Measurements from ENCODE around the gene KCNH3.
"Not testable (repeated sequence)": the region's sequence is repeated elsewhere in the genome, so short reads cannot be mapped to it uniquely, and the experiment has no call there.

Gene KCNH3

DNA sequence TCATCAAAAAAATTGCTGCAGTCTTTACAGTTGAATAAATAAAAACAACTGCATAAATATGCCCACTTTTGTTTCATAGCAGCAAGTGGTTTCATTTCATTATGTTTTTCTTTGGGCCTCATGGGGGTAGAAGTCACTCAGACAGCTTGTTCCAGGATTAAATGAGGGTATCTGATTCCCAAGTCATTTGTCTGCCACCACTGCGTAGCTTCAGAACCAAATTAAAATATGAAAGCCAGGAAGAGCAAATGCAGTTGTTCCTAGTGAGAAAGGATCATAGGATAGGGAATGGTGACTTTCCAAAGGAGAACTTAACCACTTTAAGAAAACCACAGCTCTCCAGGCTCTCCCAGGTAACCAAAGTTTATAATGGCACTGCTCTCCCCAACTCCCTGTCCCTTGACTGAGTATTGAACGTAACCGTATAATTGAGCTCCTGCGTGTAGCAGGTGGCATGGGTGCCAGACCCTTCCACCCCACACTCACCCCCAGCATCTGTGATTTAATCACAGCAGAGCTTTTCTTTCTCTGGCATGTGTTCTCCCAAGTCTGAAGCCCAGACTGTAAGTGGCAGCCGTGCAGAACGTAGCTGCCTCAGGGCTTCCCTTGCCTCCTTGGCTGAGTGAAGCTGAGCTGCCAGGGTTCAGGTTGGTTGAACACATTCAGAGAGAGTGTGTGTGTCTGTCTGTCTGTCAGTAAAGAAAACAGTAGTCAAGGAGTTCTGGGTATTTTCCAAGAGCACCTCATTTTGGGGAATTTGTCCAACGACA lies 11.3 kb upstream of the KCNH3 start:
- DNase-seq: no peak

DNA sequence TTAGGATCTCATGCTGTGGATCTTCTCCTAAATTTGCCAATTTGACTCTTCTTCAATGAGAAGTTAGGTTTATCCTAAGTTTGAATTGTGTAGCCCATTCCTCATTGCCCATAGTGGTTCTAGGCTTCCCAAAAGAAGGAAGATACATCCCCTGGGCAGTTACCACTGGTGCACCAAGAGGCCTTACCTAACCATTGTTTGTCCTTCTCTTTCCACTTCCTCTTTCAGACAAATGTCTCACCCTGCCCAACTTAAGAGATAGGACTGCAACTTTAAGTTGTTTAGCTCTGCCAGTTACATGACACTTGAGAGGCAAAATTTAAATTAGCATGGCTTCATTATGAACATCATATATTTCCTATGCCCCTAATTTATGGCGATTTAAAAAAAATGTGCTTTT lies 9.4 kb upstream of the KCNH3 start:
- no peak for DNase-seq

DNA sequence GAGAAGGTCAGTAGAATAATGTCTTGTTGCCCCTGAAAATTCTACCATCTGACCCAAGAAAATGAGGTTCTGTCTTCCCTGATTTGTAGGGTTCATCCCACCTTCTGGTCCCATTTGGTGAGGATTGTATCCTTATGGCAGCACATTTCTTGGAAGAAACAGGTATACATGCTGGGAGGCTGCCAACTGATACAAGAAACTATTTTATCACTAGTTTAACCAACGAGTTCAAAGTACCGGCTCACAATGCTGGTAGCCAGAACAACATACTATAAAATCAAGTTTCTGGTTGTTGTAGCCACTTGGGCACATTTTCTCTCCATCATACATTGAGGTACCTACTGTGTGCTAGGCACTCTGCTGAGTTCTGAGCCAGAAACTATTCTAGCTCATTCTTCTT lies 7.1 kb upstream of the KCNH3 start:
- no peak for DNase-seq

DNA sequence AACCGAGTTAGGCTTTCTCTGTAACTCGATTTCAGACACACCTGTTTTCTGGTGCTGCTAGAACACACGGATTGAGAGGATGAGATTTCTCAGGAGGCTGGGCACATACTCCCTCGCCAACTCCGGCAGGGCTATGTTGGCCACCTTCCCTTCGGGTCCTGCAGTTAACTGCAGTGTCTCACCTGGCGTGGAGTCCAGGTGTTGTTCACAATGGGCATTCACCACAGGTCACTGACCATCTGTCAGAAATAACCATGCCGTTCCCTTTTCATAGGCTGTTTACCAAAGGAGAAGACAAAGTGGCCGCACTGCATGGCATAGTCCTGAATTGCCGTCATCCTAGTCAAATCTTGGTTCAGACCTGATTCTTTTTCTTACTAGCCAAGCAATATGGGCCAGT lies 5.5 kb upstream of the KCNH3 start:
- DNase-seq: no peak

DNA sequence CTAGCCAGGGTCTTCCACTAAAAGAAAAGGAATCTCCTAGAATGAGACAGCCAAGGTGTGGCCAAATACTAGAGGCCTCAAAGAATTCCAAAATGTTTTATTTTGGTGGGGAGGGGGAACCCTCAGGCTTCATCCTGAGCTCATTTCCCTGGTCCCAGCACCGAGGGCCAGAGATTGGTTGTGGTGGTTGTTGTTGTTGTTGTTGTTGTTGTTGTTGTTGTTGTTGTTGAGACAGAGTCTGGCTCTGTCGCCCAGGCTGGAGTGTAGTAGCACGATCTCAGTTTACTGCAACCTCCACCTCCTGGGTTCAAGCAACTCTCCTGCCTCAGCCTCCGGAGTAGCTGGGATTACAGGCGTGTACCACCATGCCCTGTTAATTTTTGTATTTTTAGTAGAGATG lies 4.7 kb upstream of the KCNH3 start:
- DNase-seq: not testable (repeated sequence)

DNA sequence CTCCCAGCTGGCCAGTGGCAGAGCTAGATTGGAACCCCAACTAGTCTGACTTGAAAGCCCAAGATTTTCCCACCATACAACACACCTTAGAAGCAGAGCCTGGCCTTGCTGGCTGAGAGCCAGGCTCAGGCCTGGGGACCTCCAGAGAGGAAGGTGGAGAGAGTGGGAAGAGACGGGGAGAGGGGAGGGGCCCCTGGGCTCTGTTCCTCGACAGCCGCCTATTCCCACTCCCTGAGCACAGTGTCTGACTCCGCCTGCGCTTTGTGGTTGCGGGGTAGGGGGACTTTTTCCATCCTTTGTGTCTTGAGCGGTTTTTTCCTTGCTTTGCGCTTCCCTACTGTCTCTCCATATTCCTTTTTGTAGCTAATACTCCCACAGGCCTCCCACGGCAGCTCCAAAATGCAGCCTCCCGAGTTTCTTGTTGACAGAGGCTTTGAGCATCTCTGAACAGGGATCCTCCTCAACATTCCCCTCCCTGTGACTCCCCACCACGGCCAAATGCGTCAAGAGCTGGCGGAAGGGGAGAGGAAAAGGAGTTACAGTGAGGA lies 4.0 kb upstream of the KCNH3 start:
- DNase-seq: no peak

DNA sequence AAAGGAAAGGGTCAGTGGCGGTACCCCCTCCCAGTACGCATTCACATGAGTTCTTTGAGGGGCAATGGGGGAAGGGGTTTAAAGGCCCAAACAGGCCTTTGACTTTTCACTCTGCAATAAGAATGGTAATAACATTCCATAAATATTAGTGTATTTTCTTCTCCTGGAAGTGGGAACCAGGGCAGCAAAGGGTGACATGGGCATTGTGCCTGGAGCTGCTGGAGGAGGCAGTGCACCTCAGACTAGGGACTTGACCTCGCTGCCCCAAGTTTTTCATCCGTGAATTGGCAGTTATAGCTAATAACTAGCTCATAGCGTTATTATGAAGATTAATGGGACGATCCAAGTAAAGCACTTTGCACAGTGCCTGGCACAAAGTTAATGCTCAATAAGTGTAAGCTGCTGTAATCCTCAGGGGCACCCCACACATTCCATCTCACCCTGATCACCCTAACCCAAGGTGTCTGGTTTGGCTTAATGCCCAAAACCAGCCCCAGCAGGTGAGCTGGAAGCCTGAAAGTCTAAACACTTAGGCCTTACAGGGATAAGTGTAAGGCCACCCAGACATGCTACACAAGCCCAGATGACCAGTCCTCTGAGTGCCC lies 2.8 kb upstream of the KCNH3 start:
- DNase-seq: no peak

DNA sequence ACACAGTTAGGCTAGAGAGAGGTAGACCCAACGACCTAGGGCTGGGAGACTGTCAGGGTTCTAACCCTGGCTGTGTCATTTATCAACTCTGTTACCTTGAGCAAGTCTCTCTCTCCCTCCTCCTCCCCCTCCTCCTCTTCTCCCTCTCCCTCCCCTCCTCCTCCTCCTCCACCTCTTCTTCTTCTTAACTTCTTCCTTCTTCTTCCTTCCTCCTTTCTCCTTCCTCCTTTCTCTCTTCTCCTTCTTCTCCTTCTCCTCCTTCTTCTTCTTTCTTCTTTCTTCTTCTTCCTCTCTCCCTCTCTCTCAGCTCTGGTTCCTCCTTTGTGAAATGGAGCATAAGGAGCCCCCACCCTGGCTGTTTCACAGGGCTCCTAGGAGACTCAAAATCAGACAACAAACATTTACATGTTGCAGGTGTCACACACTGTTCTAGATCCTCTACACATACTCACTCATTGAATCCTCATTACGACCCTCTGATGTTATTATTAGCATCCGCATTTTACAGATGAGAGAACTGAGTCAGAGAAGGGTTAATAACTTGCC lies 2.2 kb upstream of the KCNH3 start:
- DNase-seq: no peak

DNA sequence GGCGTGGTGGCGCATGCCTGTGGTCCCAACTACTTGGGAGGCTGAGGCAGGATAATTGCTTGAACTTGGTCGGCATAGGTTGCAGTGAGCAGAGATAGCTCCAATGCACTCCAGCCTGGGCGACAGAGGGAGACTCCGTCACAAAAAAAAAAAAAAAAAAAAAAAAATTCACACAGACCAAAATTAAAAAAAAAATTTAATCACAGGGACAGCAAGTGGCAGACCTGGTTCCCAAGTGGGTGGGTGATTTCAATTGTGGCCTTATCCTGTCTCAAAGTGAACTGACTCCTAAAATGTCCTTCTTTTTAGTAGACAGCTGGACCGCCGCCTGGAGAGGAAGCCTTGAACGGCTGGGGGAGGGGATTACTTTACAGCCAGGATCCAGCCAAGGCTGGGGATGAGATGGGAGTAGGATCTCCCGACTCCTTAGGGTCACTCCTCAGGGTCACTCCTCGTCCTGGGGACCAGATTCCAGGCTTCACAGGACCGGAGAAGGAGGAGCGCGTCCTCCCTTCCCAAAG lies 1.5 kb upstream of the KCNH3 start:
- DNase-seq: no peak

DNA sequence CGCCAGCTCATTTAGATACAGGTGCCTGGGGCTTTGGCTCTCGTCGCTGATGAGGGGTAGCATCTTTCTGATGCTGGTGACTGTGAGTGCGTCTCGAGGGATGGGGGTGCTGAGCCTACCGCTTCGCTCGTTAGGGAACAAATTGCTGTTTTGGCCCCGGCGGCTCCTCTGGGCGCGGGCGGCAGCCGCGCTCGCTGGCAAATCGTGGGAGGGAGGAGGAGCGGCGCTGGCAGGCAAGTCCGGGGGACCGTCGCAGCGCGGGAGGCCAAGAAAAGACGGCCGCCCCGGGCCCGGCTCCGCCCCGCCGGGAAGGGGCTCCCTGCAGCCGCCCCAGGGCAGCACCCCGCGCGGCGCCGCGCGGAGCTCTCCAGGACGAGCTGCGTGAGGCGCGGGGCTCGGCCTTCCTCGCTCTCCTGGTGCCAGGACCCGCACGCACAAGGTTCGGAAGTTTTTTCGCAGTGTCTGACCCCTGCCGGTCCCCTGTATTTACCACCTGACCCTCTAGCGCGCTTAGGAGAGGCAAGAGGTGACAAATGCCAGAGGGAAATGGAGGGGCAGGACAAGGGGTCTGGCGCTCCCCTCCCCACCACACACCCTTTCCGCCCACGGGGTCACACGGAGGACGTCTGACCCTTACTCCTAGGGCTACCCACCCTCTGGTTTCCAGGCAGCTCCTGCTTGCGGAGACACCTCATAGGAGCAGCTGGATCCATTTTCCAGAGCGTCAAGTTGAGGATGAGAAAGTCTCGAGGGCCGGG lies 899 bp upstream of the KCNH3 start:
- DNase-seq: no peak

DNA sequence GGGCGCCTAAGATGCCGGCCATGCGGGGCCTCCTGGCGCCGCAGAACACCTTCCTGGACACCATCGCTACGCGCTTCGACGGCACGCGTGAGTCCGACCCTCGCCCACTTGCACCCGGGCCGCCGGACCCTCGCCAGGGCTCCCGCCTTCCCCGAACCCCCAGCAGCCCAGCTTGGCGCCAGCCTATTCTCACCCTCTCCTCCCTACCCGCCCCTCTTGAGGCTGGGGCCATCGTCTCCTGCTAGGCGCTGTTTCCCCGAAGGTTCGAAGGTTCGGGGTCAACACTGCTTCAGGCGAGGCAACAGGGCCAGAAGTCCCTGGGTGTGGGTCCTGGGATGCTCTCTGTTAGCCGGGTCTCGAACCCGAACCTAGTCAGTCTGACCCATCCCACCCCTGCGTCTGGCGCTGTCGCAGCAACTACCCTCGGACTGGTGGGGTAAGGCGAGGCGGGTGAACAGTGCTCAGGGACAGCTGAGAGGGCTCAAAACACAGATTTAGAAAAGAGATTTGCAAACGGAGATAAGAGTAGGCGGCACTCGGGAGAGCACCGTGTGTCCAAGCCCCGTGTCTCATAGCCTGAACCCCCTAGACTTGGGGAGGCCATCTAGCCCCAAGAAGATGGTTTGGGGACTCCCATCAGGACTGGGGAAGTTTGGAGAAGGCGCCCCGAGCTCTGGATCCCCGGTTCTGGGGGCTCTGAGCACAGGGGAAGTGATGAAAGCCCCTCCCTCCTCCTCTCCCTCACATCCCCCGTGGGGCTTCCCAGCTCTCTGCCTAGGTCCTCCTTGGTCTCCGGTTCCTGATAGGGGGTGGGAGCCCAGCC lies 787 bp downstream of the KCNH3 start:
- no peak for DNase-seq

DNA sequence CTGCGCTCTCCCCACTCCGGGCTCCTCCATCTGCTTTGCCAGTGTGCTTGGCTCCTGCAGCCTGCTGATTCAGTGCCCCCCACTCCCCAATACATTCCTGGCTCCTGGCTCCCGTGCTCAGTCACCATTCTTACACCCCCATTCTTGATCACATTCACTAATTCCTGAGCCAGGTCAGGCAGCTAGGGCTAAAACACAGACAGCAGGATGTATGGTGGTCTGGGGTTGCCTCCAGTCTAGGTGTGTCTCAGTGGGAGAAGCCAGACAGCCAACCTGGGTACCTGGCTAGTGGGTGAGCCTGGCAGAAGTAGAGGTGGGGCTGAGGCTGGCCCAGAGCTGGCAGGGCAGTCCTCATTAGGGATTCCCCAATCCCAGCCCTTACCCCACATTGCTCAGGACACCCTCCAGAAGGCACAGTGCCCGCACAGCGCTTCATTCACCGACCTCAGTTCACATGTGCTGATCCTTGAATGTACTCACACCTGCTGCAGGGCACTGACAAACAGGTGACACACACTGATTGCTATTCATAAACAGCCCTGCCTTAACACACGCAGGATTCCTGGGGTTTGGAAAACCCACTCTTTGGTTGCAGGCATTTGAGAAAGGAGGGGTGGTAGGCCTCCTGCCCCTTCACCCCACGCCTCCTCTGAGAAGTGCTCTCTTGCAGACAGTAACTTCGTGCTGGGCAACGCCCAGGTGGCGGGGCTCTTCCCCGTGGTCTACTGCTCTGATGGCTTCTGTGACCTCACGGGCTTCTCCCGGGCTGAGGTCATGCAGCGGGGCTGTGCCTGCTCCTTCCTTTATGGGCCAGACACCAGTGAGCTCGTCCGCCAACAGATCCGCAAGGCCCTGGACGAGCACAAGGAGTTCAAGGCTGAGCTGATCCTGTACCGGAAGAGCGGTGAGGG lies 1.7 kb downstream of the KCNH3 start:
- DNase-seq: no peak

DNA sequence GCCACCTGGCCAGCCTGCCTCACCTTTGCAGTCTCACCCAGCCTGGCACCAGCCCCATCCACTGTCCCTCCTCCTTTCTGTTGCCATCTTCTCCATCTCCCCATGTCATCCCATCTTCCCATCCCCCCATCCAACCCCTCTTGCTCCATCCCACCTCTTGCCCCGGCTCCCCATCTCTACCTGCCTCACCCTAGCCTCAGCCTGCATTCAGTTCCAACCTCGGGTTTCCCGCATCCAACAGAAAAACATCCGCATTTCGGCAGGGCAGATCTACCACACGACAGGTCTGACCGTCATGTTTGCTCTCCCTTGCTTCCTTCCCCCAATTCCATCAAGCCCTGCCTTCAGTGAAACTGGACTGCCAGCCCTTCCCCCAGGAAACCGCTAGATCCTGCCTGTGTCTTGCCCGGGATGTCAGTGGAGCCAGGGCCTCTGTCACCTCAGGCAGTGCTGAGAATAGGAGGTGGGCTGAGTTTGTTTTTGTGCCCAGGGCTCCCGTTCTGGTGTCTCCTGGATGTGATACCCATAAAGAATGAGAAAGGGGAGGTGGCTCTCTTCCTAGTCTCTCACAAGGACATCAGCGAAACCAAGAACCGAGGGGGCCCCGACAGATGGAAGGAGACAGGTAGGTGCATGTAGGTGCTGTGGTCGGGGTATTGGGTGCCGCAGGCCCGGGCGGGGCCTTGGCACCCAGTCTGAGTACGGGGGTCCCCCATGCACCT lies 2.5 kb downstream of the KCNH3 start:
- DNase-seq: no peak

DNA sequence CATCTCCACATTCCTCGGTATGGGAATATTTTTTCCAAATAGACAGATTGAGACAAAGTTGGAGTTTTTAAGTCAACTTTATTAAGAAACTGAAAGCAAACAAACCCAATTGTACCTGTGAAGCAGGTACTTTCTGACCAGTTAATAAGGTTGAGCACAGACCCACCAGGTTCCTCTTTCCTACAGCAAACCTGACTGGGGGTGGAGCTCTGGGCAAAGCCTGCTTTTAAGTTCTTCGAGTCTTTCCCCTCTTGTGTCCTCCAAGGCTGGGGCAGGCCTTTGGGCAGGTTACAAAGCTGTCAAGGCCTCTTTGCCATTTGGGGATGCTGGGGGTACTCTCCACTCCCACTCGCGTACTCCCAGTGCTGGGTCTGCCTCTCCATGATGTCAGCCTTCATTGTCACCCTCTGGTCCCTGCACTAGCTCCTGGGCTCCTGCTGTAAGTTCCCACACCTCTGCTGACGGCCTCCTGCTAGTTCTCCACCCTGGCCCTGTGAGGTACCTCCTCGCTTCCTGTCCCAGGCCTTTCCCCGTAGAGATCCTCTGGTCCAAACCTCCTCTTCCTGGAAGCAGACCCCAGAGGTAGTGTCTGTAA lies 3.2 kb downstream of the KCNH3 start:
- no peak for DNase-seq

DNA sequence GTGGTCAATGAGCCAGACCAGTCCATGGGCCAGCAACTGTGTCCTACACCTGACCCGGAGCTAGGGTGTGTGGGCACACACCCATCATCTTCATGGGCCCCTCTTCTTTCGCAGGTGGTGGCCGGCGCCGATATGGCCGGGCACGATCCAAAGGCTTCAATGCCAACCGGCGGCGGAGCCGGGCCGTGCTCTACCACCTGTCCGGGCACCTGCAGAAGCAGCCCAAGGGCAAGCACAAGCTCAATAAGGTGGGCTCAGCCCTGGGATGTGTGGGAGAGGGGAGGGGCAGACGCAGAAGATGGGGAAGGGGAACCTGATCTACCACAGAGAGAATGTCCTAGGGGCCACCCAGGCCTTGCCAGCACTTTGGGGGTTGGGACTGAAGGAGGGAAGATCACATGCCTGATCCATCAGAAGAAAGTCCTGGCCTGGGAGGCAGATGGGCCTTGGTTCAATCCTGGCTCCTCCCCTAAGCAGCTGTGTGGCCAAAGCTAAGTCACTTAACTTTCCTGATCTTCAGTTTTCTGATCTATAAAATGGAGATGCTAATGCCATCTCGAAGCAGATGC lies 3.8 kb downstream of the KCNH3 start:
- DNase-seq: no peak

DNA sequence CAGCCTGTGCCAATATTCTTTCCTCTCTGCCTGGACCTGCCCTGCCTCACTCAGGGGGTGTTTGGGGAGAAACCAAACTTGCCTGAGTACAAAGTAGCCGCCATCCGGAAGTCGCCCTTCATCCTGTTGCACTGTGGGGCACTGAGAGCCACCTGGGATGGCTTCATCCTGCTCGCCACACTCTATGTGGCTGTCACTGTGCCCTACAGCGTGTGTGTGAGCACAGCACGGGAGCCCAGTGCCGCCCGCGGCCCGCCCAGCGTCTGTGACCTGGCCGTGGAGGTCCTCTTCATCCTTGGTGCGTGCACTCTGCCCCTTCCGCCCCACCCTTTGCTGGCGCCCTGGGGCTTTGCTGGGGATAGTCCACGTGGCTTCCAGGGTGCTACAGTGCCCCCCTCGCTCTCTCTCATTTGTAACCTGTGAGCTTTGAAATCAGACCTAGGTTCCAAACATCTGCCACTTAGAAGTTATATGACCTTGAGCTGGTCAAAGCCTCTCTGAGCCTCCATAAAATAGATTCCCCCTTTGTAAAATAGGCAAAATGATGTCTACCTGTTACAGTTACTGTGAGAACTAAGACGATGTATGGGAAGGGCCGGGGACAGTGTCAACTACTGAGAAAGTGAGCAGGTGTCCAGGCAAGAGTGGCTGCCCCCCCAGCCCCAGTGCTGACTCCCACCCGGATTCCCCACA lies 4.5 kb downstream of the KCNH3 start:
- DNase-seq: no peak

DNA sequence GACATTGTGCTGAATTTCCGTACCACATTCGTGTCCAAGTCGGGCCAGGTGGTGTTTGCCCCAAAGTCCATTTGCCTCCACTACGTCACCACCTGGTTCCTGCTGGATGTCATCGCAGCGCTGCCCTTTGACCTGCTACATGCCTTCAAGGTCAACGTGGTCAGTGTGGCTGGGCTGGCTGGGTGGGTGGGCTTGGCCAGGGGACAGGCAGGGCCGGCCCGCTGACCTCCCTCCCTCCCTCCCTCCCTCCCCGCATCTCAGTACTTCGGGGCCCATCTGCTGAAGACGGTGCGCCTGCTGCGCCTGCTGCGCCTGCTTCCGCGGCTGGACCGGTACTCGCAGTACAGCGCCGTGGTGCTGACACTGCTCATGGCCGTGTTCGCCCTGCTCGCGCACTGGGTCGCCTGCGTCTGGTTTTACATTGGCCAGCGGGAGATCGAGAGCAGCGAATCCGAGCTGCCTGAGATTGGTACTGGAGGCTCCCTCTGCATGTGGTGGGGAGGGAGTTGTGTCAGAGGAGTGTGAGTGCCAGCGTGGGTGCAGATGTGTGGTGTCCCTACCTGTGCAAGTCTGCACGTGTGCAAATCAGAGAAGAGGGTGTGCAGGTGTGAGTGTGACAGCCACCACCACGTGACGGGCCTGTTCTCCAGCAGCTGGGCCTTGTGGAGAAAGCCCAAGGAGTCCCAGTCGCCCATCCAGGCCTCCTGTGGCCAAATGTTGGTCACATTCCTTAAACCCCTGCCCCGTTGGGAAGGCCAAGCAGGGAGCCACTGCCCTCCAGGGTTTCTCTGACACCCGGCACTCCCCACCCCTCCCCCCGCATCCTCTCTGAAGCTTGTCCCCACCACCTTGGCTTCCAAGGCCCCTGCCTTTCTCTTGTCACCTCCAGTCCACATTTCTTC lies 5.3 kb downstream of the KCNH3 start:
- no peak for DNase-seq

DNA sequence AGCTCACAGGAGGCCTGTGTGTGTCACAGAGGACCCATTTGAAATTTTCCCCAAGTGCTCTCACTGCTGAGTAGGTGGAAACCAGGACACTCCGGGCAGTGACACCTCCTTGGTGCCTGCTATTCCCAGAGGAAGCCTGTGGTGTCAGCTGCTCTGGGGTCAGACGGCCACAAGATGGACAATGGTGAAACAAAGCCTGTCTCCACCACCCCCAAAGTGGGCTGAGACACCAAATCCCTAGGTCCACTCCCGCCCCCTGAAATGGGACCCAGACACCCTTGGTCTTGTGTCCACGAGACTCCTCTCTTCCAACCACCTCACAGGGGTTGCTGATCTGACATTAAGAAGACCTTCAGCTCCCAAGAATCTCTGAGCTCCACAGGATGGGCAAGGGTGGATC lies 7.0 kb downstream of the KCNH3 start:
- DNase-seq: no peak
